ENCODE results near the gene PAPOLA.

PAPOLA gene

GRCh38 chr14:96511146-96511545 is 9.0 kb downstream of the PAPOLA start:
- DNase-seq (ENCODE audit: low read depth): no peak
- no peak for TF ChIP-seq CTCF (IDR thresholded peaks at IDR 0.05; ENCODE audit: control insufficient read depth, insufficient read depth, low read depth, low read length, missing control alignments)
- H3K4me3 ChIP-seq (ENCODE audit: control insufficient read depth, low read depth, low read length): no peak overlapping the region

DNA sequence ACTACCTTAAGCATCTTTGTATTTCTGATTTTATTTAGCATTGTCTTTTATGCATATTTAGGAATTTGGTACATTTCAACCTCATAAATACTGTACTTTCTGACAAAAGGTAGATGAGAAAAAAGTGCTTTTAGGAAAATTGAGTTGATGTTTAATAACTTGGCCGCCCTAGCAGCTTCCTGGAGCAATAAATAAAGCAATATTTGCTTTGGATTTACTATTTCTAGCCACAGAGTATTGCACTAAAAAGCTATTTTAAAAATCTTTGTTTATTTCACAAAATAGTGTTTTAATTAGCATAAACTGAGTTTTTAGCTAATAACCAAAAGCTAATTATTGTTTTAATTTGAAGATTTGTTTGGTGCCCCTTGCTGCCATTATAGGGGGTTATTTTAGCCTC is 9.5 kb downstream of the PAPOLA start:
- no peak for TF ChIP-seq CTCF (IDR thresholded peaks at IDR 0.05; ENCODE audit: control insufficient read depth, insufficient read depth, low read depth, low read length, missing control alignments)

GRCh38 chr14:96512122-96512521 is 9.9 kb downstream of the PAPOLA start:
- no peak overlapping the region for H3K4me3 ChIP-seq (ENCODE audit: control insufficient read depth, low read depth, low read length)
- DNase-seq (ENCODE audit: low read depth): no peak
- no peak for TF ChIP-seq CTCF (IDR thresholded peaks at IDR 0.05; ENCODE audit: control insufficient read depth, insufficient read depth, low read depth, low read length, missing control alignments)

More for the DNA sequence above, 9.5 kb downstream of the PAPOLA start:
- DNase-seq (ENCODE audit: low read depth): no peak
- no peak overlapping the region for H3K4me3 ChIP-seq (ENCODE audit: control insufficient read depth, low read depth, low read length)

DNA sequence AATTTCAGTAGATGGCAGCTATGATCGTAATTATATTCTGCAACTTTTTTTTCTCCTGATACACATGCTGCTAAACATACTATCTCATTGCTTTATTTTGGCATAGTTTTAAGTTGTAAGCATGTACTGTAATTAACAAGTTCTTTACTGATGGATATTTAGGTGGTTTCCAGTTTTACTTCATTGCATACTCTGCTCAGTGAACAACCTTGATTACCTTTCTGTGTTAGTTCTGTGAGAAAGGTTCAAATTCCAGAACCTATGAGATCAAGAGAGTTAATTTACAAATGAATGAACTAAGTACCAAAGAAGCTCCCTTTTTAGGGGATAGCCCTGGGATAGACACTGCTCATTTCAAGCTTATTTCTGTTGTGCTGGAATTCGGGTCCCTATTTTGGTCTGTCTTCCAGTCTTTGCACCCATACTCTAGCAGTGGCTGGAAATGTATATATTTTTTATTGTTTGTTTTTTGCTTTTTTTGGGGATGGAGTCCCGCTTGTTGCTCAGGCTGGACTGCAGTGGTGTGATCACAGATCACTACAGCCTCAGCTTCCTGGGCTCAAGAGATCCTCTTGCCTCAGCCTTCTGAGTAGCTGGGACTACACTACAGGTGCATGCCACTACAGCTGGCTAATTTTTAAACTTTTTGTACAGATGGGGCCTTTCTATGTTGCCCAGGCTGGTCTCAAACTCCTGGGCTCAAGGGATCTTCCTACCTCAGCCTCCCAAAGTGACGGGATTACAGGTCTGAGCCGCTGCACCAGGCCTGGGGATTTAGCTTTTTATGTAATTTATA is 10.6 kb downstream of the PAPOLA start:
- TF ChIP-seq CTCF (IDR thresholded peaks at IDR 0.05; ENCODE audit: control insufficient read depth, insufficient read depth, low read depth, low read length, missing control alignments): no peak
- DNase-seq (ENCODE audit: low read depth): no peak
- H3K4me3 ChIP-seq (ENCODE audit: control insufficient read depth, low read depth, low read length): no peak overlapping the region

- H3K4me3 ChIP-seq (ENCODE audit: control insufficient read depth, low read depth, low read length): no peak overlapping the region
- no peak for DNase-seq (ENCODE audit: low read depth)
- no peak for TF ChIP-seq CTCF (IDR thresholded peaks at IDR 0.05; ENCODE audit: control insufficient read depth, insufficient read depth, low read depth, low read length, missing control alignments)
Measured at GRCh38 chr14:96514694-96515093, 12.5 kb downstream of the PAPOLA start.

- DNase-seq (ENCODE audit: low read depth): no peak
- TF ChIP-seq CTCF (IDR thresholded peaks at IDR 0.05; ENCODE audit: control insufficient read depth, insufficient read depth, low read depth, low read length, missing control alignments): no peak
- no peak overlapping the region for H3K4me3 ChIP-seq (ENCODE audit: control insufficient read depth, low read depth, low read length)
Measured at GRCh38 chr14:96515731-96516130, 13.5 kb downstream of the PAPOLA start.

All from AG09309 (cell line).